ENCODE measurements around the gene HNRNPA2B1.

GRCh38 chr7:26250239-26250638 lies 49.7 kb upstream of the HNRNPA2B1 start:
- no peak for TF ChIP-seq POLR2A (IDR thresholded peaks at IDR 0.05; ENCODE audit: control extremely low read depth in 1 of 2, low read depth in 2 of 2, low read length in 2 of 2)
- no peak for TF ChIP-seq GTF2F1 (IDR thresholded peaks at IDR 0.05; ENCODE audit: borderline replicate concordance, low read depth, low read length)
- no peak for TF ChIP-seq MAX (IDR thresholded peaks at IDR 0.05)
- TF ChIP-seq ATF3 (IDR thresholded peaks at IDR 0.05; ENCODE audit: insufficient read depth, low read depth, low read length), result no peak
- no peak for TF ChIP-seq JUN (IDR thresholded peaks at IDR 0.05; ENCODE audit: low read depth, low read length)
- no peak for TF ChIP-seq CREB1 (IDR thresholded peaks at IDR 0.05)
- no peak for TF ChIP-seq CEBPB (IDR thresholded peaks at IDR 0.05; ENCODE audit: low read depth, low read length)
- TF ChIP-seq CTCF (IDR thresholded peaks at IDR 0.05; ENCODE audit: control extremely low read depth in 1 of 3, insufficient read depth in 1 of 3, low read depth in 1 of 3, low read length in 3 of 3), result no peak
- no peak for TF ChIP-seq SP1 (IDR thresholded peaks at IDR 0.05; ENCODE audit: low read depth, low read length)
- no peak for TF ChIP-seq YY1 (IDR thresholded peaks at IDR 0.05; ENCODE audit: low read depth, low read length)
- no peak for TF ChIP-seq POLR2AphosphoS5 (IDR thresholded peaks at IDR 0.05; ENCODE audit: low read depth, low read length)
- no peak for TF ChIP-seq RNF2 (IDR thresholded peaks at IDR 0.05; ENCODE audit: borderline replicate concordance, low read depth, low read length, missing control alignments, poor library complexity, severe bottlenecking)
- TF ChIP-seq ZNF274 (IDR thresholded peaks at IDR 0.05; ENCODE audit: borderline replicate concordance, extremely low read depth, low read length), result no peak
- TF ChIP-seq USF2 (IDR thresholded peaks at IDR 0.05; ENCODE audit: low read length), result no peak

All from H1 (cell line).